Glutamatergic neuron (in vitro differentiated cells): ENCODE measurements around the gene RAP2A. TPM values are rescaled to one million over a fixed set of nuclear protein-coding genes. Genes with fewer than 3 reads are reported as not detected.

Source experiments
- DNase-seq: peaks from one replicate; pipeline ENCODE4 v3.0.0; 2022
- H3K27ac Mint-ChIP-seq: one replicate; pipeline ENCODE4 v1.8.0; 2020; ENCODE audit warnings: mild to moderate bottlenecking, mixed read lengths, inconsistent platforms; ENCODE audit not compliant: unreplicated experiment
- H3K27me3 Mint-ChIP-seq: one replicate; pipeline ENCODE4 v1.8.0; 2020; ENCODE audit warnings: mild to moderate bottlenecking, moderate library complexity, mixed read lengths, inconsistent platforms; ENCODE audit not compliant: unreplicated experiment
- H3K36me3 Mint-ChIP-seq: one replicate; pipeline ENCODE4 v1.8.0; 2020; ENCODE audit warnings: mild to moderate bottlenecking, mixed read lengths, inconsistent platforms; ENCODE audit not compliant: unreplicated experiment
- H3K4me1 Mint-ChIP-seq: one replicate; pipeline ENCODE4 v1.8.0; 2020; ENCODE audit warnings: mild to moderate bottlenecking, low read depth, mixed read lengths, inconsistent platforms; ENCODE audit not compliant: unreplicated experiment
- H3K4me3 Mint-ChIP-seq: one replicate; pipeline ENCODE4 v1.8.0; 2020; ENCODE audit warnings: mild to moderate bottlenecking, mixed read lengths, inconsistent platforms; ENCODE audit not compliant: unreplicated experiment
- H3K9me3 Mint-ChIP-seq: one replicate; pipeline ENCODE4 v1.8.0; 2020; ENCODE audit warnings: mild to moderate bottlenecking, moderate library complexity, mixed read lengths, inconsistent platforms; ENCODE audit not compliant: unreplicated experiment
- CTCF ChIP-seq: fragments of 200-600 bp; sonication (generic); IDR thresholded peaks from one replicate; pipeline ENCODE4 v1.5.0; 2021; ENCODE audit not compliant: partially characterized antibody, unreplicated experiment
- total RNA-seq: library from RNA; stranded (reverse); fragmentation: NEBNext Ultra II Directional; extraction: Animal tissue kit (Norgen Biotek cat#: 25700); gene quantifications from one replicate; pipeline ENCODE4 v1.2.1, GENCODE V29; 2021; ENCODE audit not compliant: unreplicated experiment

The RAP2A gene
- total RNA-seq, 1 donor from 2014 or later, result 51.2 TPM

GRCh38 chr13:97497400-97497799 lies 63.4 kb downstream of the RAP2A start:
- Mint-ChIP-seq H3K9me3 (peaks cover 2% of the 10 kb centered on the region), H3K27ac (no peak overlapping the region), H3K36me3 (no peaks in the 10 kb centered on the region), H3K4me3 (no peak overlapping the region), H3K27me3 (peaks cover 1% of the 10 kb centered on the region), H3K4me1 (no peaks in the 10 kb centered on the region)
- no peak for TF ChIP-seq CTCF
- no peak for DNase-seq

- Mint-ChIP-seq H3K27ac (no peak overlapping the region), H3K4me3 (no peak overlapping the region), H3K27me3 (peaks cover 3% of the 10 kb centered on the region), H3K4me1 (no peaks in the 10 kb centered on the region), H3K9me3 (peaks cover 2% of the 10 kb centered on the region), H3K36me3 (no peaks in the 10 kb centered on the region)
- TF ChIP-seq CTCF, result no peak
- no peak for DNase-seq
These were observed 64.5 kb downstream of the RAP2A start for GRCh38 chr13:97498419-97498818.

- no peak for TF ChIP-seq CTCF
- no peak for DNase-seq
These were observed 65.2 kb downstream of the RAP2A start for GRCh38 chr13:97499181-97499580.

GRCh38 chr13:97502181-97502580 lies 68.2 kb downstream of the RAP2A start:
- no peak for TF ChIP-seq CTCF
- no peak overlapping the region for H3K4me3 Mint-ChIP-seq
- H3K4me1 Mint-ChIP-seq, result no peaks in the 10 kb centered on the region
- DNase-seq, result no peak
- H3K27me3 Mint-ChIP-seq, result peaks cover 1% of the 10 kb centered on the region
- no peak overlapping the region for H3K27ac Mint-ChIP-seq
- H3K36me3 Mint-ChIP-seq, result no peaks in the 10 kb centered on the region
- no peaks in the 10 kb centered on the region for H3K9me3 Mint-ChIP-seq

More at GRCh38 chr13:97499181-97499580, 65.2 kb downstream of the RAP2A start:
- Mint-ChIP-seq H3K9me3 (peaks cover 2% of the 10 kb centered on the region), H3K36me3 (no peaks in the 10 kb centered on the region), H3K4me1 (no peaks in the 10 kb centered on the region), H3K27ac (no peak overlapping the region), H3K27me3 (peaks cover 3% of the 10 kb centered on the region), H3K4me3 (no peak overlapping the region)

- TF ChIP-seq CTCF, result no peak
- H3K4me3 Mint-ChIP-seq, result no peak overlapping the region
- no peaks in the 10 kb centered on the region for H3K36me3 Mint-ChIP-seq
- no peaks in the 10 kb centered on the region for H3K9me3 Mint-ChIP-seq
- H3K4me1 Mint-ChIP-seq, result no peaks in the 10 kb centered on the region
- DNase-seq, result no peak
- H3K27ac Mint-ChIP-seq, result no peak overlapping the region
- peaks cover 1% of the 10 kb centered on the region for H3K27me3 Mint-ChIP-seq
These were observed 68.7 kb downstream of the RAP2A start for GRCh38 chr13:97502706-97503105.
